ENCODE measurements around the gene CCNL2. TPM values are rescaled to one million over a fixed set of nuclear protein-coding genes. Genes with fewer than 3 reads are reported as not detected.
A peak's percentile ranks its signal among the peaks of the same experiment; 100 is the strongest.

CCNL2 gene
- total RNA-seq, 1 experiment from 2014 or later = 97.9 TPM

DNA sequence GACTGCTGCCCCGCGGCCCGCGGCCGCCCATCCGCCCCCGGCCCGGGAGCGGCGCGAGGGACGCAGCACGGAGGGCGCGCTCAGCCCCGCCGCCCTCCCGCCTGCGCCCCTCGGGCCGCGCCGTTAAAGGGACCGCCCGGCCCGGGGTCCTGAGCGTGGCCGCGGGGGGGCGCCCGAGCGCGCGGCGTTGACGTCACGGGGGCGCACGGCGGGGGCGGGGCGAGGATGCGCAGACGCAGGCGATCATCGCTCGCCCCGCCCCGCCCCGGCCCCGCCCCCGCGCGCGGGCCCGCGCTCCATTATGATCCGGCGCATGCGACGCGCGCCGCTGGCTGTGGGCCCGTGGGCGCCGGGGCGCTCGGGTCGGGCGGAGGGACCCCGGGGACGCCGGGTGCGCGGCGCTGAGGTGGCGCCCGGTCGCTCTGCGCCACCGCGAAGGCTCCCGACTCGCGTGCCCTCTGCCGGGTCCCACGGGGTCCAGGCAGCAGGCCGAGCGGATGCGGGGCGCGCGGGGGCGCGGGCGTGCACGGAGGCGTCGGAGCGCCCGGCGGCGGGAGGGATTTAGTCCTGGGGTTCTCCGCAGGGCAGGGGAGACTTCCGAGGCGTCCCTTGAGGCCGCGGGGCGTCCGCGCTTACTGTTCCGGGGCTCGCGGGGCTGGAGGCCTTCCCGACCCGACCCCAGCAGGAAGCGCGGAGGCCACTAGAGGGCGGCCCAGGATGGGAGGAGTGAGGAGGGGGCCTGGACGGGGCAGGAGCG is 49.7 kb downstream of the CCNL2 start, which contains the start of gene DVL1:
Gene DVL1, minus strand, starts transcription at position 163 of the 757 bp plus-strand sequence. CDS start 353 bp downstream, outside the sequence.
- peak within 1 kb of the TSS; percentile 99 for H3K4me3 ChIP-seq (ENCODE audit: low read length)
- peak within 1 kb of the TSS; percentile 99 for H3K9ac ChIP-seq (ENCODE audit: low read length)
- peak; percentile 89 for DNase-seq
- peaks cover 40% of the 10 kb centered on the region; the same call in 1 of the 2 replicates for H4K20me1 ChIP-seq (ENCODE audit: insufficient read depth, low read depth, low read length)
- H3K27ac ChIP-seq (ENCODE audit: low read length) = peak within 1 kb of the TSS; percentile 86
- no peak within 1 kb of the TSS for H2AFZ ChIP-seq (ENCODE audit: low read length)
- H3K4me1 ChIP-seq (ENCODE audit: low read length) = peaks cover 57% of the 10 kb centered on the region
- no peaks in the 10 kb centered on the region for H3K9me2 ChIP-seq (replicated peaks; ENCODE audit: insufficient read depth, low read length)
- H3K4me2 ChIP-seq (ENCODE audit: low read depth, low read length, poor library complexity, severe bottlenecking) = peak within 1 kb of the TSS; percentile 94
- peaks cover 45% of the 10 kb centered on the region for H3K79me2 ChIP-seq (ENCODE audit: low read length)
- H3K27me3 ChIP-seq (ENCODE audit: low read length) = no peaks in the 10 kb centered on the region
- no peaks in the 10 kb centered on the region for H3K36me3 ChIP-seq (ENCODE audit: insufficient read depth, low read length)
- no peaks in the 10 kb centered on the region for H3K9me3 ChIP-seq (ENCODE audit: low read length)

DNA sequence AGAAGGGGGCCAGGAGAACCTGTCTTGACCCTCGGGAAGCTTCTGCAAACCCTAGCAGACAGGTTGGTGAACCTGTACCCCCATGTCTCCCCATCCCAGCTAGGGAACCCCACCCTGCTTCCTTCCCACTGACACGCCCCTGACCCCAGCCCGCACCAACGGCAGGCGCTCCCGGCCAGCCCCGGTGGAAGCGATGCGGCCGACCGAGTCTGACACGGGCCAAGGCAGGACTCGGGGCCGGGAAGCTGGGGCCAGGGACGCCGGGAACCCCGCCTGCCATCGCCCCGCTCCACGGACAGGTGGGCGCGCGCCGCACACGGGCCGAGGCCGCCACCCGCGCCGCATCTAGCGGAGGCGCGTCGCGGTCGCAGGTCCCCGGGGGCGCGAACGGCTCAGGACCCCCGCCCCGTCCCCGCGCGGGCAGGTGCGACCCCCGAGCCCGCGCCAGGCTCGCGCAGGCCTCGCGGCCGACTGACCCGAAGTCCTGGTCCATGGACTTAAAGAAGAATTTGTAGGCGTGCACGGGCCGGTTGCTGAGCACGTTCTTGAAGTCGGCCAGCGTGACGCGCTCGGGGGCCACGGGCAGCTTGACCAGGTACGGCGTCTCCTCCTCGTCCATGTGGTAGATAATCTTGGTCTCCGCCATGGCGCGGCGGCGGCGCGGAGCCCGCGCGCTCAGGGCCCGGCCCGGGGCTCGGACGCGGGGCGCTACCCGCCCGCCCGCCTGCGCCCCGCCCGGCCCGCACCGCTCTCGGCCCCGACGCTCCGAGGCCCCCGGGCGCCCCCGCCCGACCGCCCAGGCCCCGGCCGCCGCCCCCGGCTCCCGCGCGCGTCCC is 50.5 kb downstream of the CCNL2 start:
- Histone ChIP-seq H2AFZ (ENCODE audit: low read length) (no peak overlapping the region), H3K4me1 (ENCODE audit: low read length) (peaks cover 57% of the 10 kb centered on the region), H3K9me2 (replicated peaks; ENCODE audit: insufficient read depth, low read length) (no peaks in the 10 kb centered on the region), H3K27me3 (ENCODE audit: low read length) (no peaks in the 10 kb centered on the region), H4K20me1 (ENCODE audit: insufficient read depth, low read depth, low read length) (peaks cover 46% of the 10 kb centered on the region; the same call in 1 of the 2 replicates), H3K9me3 (ENCODE audit: low read length) (no peaks in the 10 kb centered on the region), H3K36me3 (ENCODE audit: insufficient read depth, low read length) (no peaks in the 10 kb centered on the region), H3K27ac (ENCODE audit: low read length) (peak overlapping the region; percentile 86), H3K4me3 (ENCODE audit: low read length) (peak overlapping the region; percentile 99), H3K9ac (ENCODE audit: low read length) (peak overlapping the region; percentile 99), H3K79me2 (ENCODE audit: low read length) (peaks cover 53% of the 10 kb centered on the region), H3K4me2 (ENCODE audit: low read depth, low read length, poor library complexity, severe bottlenecking) (peak overlapping the region; percentile 94)
- DNase-seq = peak; percentile 55

DNA sequence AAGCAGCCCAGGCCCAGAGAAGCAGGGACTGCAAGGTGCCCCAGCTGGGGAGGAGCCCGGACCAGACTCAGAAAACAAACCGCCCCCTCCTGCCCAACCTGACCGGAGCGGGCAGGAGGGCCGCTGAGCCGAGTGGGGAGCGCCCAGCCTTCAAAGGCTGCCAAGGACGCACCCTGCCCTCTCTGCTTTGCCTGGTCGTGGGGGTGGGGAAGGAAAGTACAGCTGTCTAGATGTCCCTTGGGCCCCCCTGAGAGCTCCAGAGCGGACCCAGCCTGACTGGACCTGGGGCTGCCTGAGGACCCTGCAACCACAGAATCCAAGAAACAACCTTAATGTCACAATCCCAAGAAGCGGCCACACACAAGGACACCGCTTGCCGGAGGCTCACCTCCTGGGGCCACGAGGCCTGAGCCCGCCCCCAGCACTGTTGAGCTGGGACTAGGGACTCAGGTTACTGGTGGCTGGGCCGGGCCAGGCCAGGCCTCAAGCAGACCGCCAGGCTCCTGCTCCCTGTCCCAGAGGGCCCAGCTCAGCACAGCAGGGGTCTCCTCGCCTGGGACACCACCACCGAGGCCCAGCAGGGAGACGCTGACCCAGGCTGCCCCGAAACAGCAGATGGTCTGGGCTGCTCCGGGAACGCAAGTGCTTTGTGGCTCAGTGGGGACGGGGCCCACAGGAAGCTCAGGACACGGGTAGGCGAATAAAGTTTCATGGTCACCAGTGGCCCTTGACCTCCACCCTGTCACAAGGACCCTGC is 51.3 kb downstream of the CCNL2 start:
- Histone ChIP-seq H3K4me3 (ENCODE audit: low read length) (peak overlapping the region; percentile 99), H3K27ac (ENCODE audit: low read length) (peak overlapping the region; percentile 86), H4K20me1 (ENCODE audit: insufficient read depth, low read depth, low read length) (peaks cover 49% of the 10 kb centered on the region; the same call in 1 of the 2 replicates), H3K9me2 (replicated peaks; ENCODE audit: insufficient read depth, low read length) (no peaks in the 10 kb centered on the region), H3K27me3 (ENCODE audit: low read length) (no peaks in the 10 kb centered on the region), H3K4me2 (ENCODE audit: low read depth, low read length, poor library complexity, severe bottlenecking) (peak overlapping the region; percentile 94), H3K4me1 (ENCODE audit: low read length) (peaks cover 49% of the 10 kb centered on the region), H3K9ac (ENCODE audit: low read length) (peak overlapping the region; percentile 99), H2AFZ (ENCODE audit: low read length) (no peak overlapping the region), H3K36me3 (ENCODE audit: insufficient read depth, low read length) (no peaks in the 10 kb centered on the region), H3K9me3 (ENCODE audit: low read length) (no peaks in the 10 kb centered on the region), H3K79me2 (ENCODE audit: low read length) (peaks cover 56% of the 10 kb centered on the region)
- DNase-seq = peak; percentile 79

DNA sequence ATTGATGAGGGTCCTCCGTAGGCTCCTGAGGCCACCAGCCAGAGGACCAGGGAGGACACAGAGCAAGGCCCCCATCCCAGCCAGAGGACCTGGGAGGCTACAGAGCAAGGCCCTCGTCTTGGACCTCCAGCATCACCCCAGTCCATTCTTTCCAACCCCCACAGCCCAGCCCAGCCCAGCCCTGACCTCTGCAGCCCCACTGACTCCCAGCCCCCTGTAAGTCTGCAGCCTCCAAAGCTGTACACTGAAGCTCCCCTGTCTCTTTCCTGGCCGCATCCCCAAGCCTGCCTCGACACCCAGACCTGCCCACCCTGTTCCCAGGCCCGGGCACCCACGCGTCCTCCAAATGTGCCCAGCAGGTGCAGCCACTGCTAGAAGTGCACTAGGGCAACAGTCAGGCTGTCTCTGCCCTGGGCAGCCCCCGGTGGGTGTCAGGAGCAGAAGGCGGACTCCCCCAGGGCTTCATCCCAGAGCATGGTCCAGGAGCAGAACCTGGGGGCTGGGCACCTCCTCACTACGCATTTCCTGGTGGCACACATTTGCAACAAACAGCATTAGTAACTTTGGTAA is 52.0 kb downstream of the CCNL2 start:
- Histone ChIP-seq H3K36me3 (ENCODE audit: insufficient read depth, low read length) (no peaks in the 10 kb centered on the region; the same call in 1 of the 2 replicates), H3K27me3 (ENCODE audit: low read length) (no peaks in the 10 kb centered on the region), H3K79me2 (ENCODE audit: low read length) (peaks cover 58% of the 10 kb centered on the region), H3K4me2 (ENCODE audit: low read depth, low read length, poor library complexity, severe bottlenecking) (peak overlapping the region; percentile 94), H3K4me1 (ENCODE audit: low read length) (peaks cover 42% of the 10 kb centered on the region), H3K4me3 (ENCODE audit: low read length) (peak overlapping the region; percentile 99), H2AFZ (ENCODE audit: low read length) (no peak overlapping the region), H3K9me3 (ENCODE audit: low read length) (no peaks in the 10 kb centered on the region), H3K9ac (ENCODE audit: low read length) (peak overlapping the region; percentile 99), H3K27ac (ENCODE audit: low read length) (peak overlapping the region; percentile 86), H4K20me1 (ENCODE audit: insufficient read depth, low read depth, low read length) (peaks cover 43% of the 10 kb centered on the region; the same call in 1 of the 2 replicates), H3K9me2 (replicated peaks; ENCODE audit: insufficient read depth, low read length) (no peaks in the 10 kb centered on the region)
- DNase-seq = no peak

DNA sequence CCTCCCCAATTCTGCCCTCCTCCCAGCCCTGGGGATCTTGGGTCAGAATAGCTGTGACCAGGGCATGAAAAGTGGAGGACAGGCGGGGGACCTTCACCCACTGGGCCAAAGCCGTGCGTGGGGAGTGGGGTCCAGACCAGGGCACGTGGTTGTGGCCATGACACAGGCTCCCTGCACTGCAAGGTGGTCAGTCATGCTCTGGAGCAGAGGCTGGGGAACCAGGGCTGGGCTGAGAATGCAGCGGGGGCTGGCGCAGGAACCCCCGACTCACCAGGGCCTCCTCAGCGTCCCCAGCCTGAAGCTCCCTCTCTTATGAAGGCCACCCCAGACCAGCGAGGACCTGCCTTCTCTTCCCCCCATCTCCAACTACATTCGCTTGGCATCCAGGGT is 52.6 kb downstream of the CCNL2 start:
- H3K4me2 ChIP-seq (ENCODE audit: low read depth, low read length, poor library complexity, severe bottlenecking) = peak overlapping the region; percentile 94
- H3K9ac ChIP-seq (ENCODE audit: low read length) = peak overlapping the region; percentile 99; the same call in 1 of the 2 replicates

DNA sequence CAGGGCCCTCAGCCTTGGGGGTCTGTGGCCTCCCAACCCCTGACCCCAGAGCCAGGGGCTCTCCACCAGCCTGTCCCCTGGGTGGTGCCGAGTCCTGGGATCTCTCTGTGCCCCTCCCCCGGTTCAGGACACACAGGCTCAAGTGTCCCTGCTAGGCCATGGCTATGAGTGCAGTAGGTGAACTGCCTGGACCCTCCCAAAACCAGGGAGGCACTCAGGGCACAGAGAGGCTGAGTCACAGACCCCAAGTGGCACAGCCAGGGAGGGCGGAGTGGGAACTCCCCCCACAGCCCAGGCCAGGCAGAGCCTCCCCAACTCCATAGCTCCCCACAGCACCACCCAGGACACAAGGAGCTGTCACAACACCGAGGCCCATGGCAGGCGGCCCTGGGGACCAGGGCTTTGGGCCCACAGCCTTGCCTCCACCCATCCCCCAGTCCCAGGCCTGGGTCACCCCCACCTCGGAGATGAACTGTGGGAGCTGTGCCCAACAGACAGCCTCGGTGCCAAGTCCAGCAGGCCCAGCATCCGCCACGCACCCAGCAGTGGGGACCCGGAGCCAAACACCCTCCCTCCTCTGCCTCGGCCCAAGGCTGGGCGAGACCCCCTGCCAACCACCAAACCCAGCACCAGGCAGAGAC is 53.2 kb downstream of the CCNL2 start:
- H3K9me3 ChIP-seq (ENCODE audit: low read length) = no peaks in the 10 kb centered on the region
- no peaks in the 10 kb centered on the region for H3K27me3 ChIP-seq (ENCODE audit: low read length)
- H3K4me2 ChIP-seq (ENCODE audit: low read depth, low read length, poor library complexity, severe bottlenecking) = peak overlapping the region; percentile 7
- H3K9ac ChIP-seq (ENCODE audit: low read length) = peak overlapping the region; percentile 20
- no peak overlapping the region for H3K4me3 ChIP-seq (ENCODE audit: low read length)
- no peak overlapping the region for H2AFZ ChIP-seq (ENCODE audit: low read length)
- H3K36me3 ChIP-seq (ENCODE audit: insufficient read depth, low read length) = no peaks in the 10 kb centered on the region; the same call in 1 of the 2 replicates
- H3K79me2 ChIP-seq (ENCODE audit: low read length) = peaks cover 58% of the 10 kb centered on the region
- H3K9me2 ChIP-seq (replicated peaks; ENCODE audit: insufficient read depth, low read length) = no peaks in the 10 kb centered on the region
- no peak for DNase-seq
- peaks cover 34% of the 10 kb centered on the region for H3K4me1 ChIP-seq (ENCODE audit: low read length)
- H3K27ac ChIP-seq (ENCODE audit: low read length) = no peak overlapping the region
- peaks cover 39% of the 10 kb centered on the region; the same call in 1 of the 2 replicates for H4K20me1 ChIP-seq (ENCODE audit: insufficient read depth, low read depth, low read length)

More for the DNA sequence above, 52.6 kb downstream of the CCNL2 start:
- Histone ChIP-seq H3K36me3 (ENCODE audit: insufficient read depth, low read length) (no peaks in the 10 kb centered on the region; the same call in 1 of the 2 replicates), H3K9me2 (replicated peaks; ENCODE audit: insufficient read depth, low read length) (no peaks in the 10 kb centered on the region), H4K20me1 (ENCODE audit: insufficient read depth, low read depth, low read length) (peaks cover 39% of the 10 kb centered on the region; the same call in 1 of the 2 replicates), H3K9me3 (ENCODE audit: low read length) (no peaks in the 10 kb centered on the region), H3K27ac (ENCODE audit: low read length) (no peak overlapping the region), H3K79me2 (ENCODE audit: low read length) (peaks cover 58% of the 10 kb centered on the region), H3K27me3 (ENCODE audit: low read length) (no peaks in the 10 kb centered on the region), H2AFZ (ENCODE audit: low read length) (no peak overlapping the region), H3K4me1 (ENCODE audit: low read length) (peaks cover 36% of the 10 kb centered on the region), H3K4me3 (ENCODE audit: low read length) (peak overlapping the region; percentile 99; the same call in 1 of the 2 replicates)
- no peak for DNase-seq

DNA sequence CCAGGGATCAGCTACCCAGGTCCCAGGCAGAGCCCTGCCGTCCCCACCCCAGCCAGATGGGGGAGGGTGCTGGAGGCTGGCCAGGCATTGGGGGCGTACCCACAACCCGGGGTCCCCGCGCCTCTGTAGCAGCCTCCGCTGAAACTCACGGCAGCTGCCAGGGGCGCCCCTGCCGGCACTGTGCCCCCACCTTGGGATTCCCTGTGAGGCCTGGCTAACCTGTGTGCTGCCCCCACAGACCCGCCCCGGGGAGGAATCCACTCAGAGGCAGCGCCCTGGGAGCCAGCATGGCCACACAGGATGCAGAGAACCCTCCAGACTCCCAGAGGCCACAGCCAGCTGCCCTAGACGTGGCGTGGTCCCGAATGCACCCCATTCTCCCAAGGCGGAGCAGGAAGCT is 53.8 kb downstream of the CCNL2 start:
- Histone ChIP-seq H3K9me3 (ENCODE audit: low read length) (no peaks in the 10 kb centered on the region), H2AFZ (ENCODE audit: low read length) (no peak overlapping the region), H3K79me2 (ENCODE audit: low read length) (peaks cover 58% of the 10 kb centered on the region), H3K9ac (ENCODE audit: low read length) (peak overlapping the region; percentile 20; the same call in 1 of the 2 replicates), H3K27me3 (ENCODE audit: low read length) (no peaks in the 10 kb centered on the region), H3K4me1 (ENCODE audit: low read length) (peaks cover 34% of the 10 kb centered on the region), H3K27ac (ENCODE audit: low read length) (no peak overlapping the region), H3K4me2 (ENCODE audit: low read depth, low read length, poor library complexity, severe bottlenecking) (peak overlapping the region; percentile 7), H3K36me3 (ENCODE audit: insufficient read depth, low read length) (peaks cover 3% of the 10 kb centered on the region; the same call in 1 of the 2 replicates), H3K4me3 (ENCODE audit: low read length) (no peak overlapping the region), H4K20me1 (ENCODE audit: insufficient read depth, low read depth, low read length) (peaks cover 39% of the 10 kb centered on the region; the same call in 1 of the 2 replicates), H3K9me2 (replicated peaks; ENCODE audit: insufficient read depth, low read length) (no peaks in the 10 kb centered on the region)
- no peak for DNase-seq

Data from Karpas-422 (cell line).